Measurements from ENCODE around the gene SGCA. TPM values are rescaled to one million over a fixed set of nuclear protein-coding genes. Genes with fewer than 3 reads are reported as not detected.
A peak's percentile ranks its signal among the peaks of the same experiment; 100 is the strongest.

Gene SGCA
- total and polyA plus RNA-seq, 2 of the 13 experiments (the other 11 are each of a cell fraction or from before 2014, with no cell fraction given) = not detected

- TF ChIP-seq ZNF484 (CRISPR knock-in tag; IDR thresholded peaks at IDR 0.05; ENCODE audit: borderline replicate concordance, low read depth) (no peak), HNF4G (IDR thresholded peaks at IDR 0.05; ENCODE audit: borderline replicate concordance, low read depth, low read length) (no peak), HNF4G (CRISPR knock-in tag; IDR thresholded peaks at IDR 0.05; ENCODE audit: borderline replicate concordance, low read depth) (0 out of 2 replicates have a peak, but pooled peaks have one; percentile 64), GLMP (CRISPR knock-in tag; IDR thresholded peaks at IDR 0.05; ENCODE audit: borderline replicate concordance) (no peak), MED8 (CRISPR knock-in tag; IDR thresholded peaks at IDR 0.05; ENCODE audit: insufficient replicate concordance) (no peak), TAF15 (IDR thresholded peaks at IDR 0.05; ENCODE audit: low read depth, low read length, poor library complexity, severe bottlenecking) (peak; percentile 55), ZNF709 (CRISPR knock-in tag; IDR thresholded peaks at IDR 0.05) (peak; percentile 72; the same call in 1 of the 2 replicates), SOX5 (CRISPR knock-in tag; IDR thresholded peaks at IDR 0.05; ENCODE audit: borderline replicate concordance) (0 out of 2 replicates have a peak, but pooled peaks have one; percentile 47), ZNF44 (CRISPR knock-in tag; IDR thresholded peaks at IDR 0.05) (0 out of 2 replicates have a peak, but pooled peaks have one; percentile 24), ARID5B (CRISPR knock-in tag; IDR thresholded peaks at IDR 0.05) (peak; percentile 60; the same call in 1 of the 2 replicates), HMGXB4 (CRISPR knock-in tag; IDR thresholded peaks at IDR 0.05; ENCODE audit: borderline replicate concordance in 1 of 2, low read depth in 1 of 2) (peak; percentile 92 to 95), ERF (CRISPR knock-in tag; IDR thresholded peaks at IDR 0.05) (0 out of 2 replicates have a peak, but pooled peaks have one; percentile 55), CCAR2 (optimal IDR thresholded peaks at IDR 0.05; ENCODE audit: low read depth, low read length) (no peak), ZSCAN5A (CRISPR knock-in tag; IDR thresholded peaks at IDR 0.05; ENCODE audit: borderline replicate concordance) (no peak), ZNF280D (CRISPR knock-in tag; IDR thresholded peaks at IDR 0.05) (no peak)
Observed at GRCh38 chr17:50161023-50161910, 4.5 kb upstream of the SGCA start (continued).
